Measurements from ENCODE around the gene CST9. TPM values are rescaled to one million over a fixed set of nuclear protein-coding genes. Genes with fewer than 3 reads are reported as not detected.

CST9 gene
- total and polyA plus RNA-seq, 2 of the 8 experiments (the other 6 are each of a cell fraction or from before 2014, with no cell fraction given) = 0.05 to 0.19 TPM

- no peak overlapping the region for H3K27ac ChIP-seq (ENCODE audit: low read depth, low read length)
- no peak overlapping the region for H4K91ac ChIP-seq (replicated peaks; ENCODE audit: insufficient read length, low read length)
- H4K20me1 ChIP-seq (replicated peaks in 1 of 2; ENCODE audit: control insufficient read depth in 1 of 2, insufficient read depth in 2 of 2, low read length in 2 of 2) = no peaks in the 10 kb centered on the region
- H3K4me3 ChIP-seq (ENCODE audit: extremely low read depth in 1 of 4, insufficient read depth in 2 of 4, low read depth in 3 of 4, low read length in 4 of 4) = no peak overlapping the region
- H3K14ac ChIP-seq (ENCODE audit: insufficient read length) = no peak overlapping the region
- FAIRE-seq (no peak), DNase-seq (ENCODE audit: low read depth in 1 of 2, low spot score in 2 of 2) (no peak)
- no peak overlapping the region for H4K8ac ChIP-seq (ENCODE audit: extremely low read depth, insufficient read depth, low read length)
- no peak overlapping the region for H3K4ac ChIP-seq (replicated peaks; ENCODE audit: insufficient read length, low read depth, low read length)
- H3K79me1 ChIP-seq (ENCODE audit: low read depth, low read length) = no peaks in the 10 kb centered on the region
- H3K18ac ChIP-seq (ENCODE audit: extremely low read depth, low read length) = no peak overlapping the region
- no peak overlapping the region for H3K56ac ChIP-seq (replicated peaks; ENCODE audit: insufficient read length, low read depth, low read length)
- no peak overlapping the region for H2BK120ac ChIP-seq (replicated peaks; ENCODE audit: low read depth, low read length)
- H3K4me1 ChIP-seq (replicated peaks in 1 of 4; ENCODE audit: control insufficient read depth in 3 of 4, insufficient read depth in 4 of 4, low read length in 3 of 4) = no peaks in the 10 kb centered on the region
- no peaks in the 10 kb centered on the region for H3K79me2 ChIP-seq (ENCODE audit: control insufficient read depth in 1 of 2, insufficient read depth in 2 of 2, low read length in 2 of 2)
- H2BK5ac ChIP-seq (ENCODE audit: low read depth, low read length) = no peak overlapping the region
- H2BK12ac ChIP-seq (ENCODE audit: low read depth, low read length) = no peak overlapping the region
- no peak overlapping the region for H3K4me2 ChIP-seq (ENCODE audit: insufficient read depth in 1 of 2, low read depth in 2 of 2, low read length in 2 of 2)
- no peak overlapping the region for H2AFZ ChIP-seq (ENCODE audit: low read length)
- no peak overlapping the region for H3K23ac ChIP-seq (ENCODE audit: insufficient read length)
- H3K27me3 ChIP-seq (replicated peaks in 1 of 4; ENCODE audit: control insufficient read depth in 3 of 4, extremely low read depth in 1 of 4, insufficient read depth in 3 of 4, low read length in 3 of 4) = no peaks in the 10 kb centered on the region
- ChIA-PET POLR2A (ENCODE audit: partially characterized antibody) (no interaction called here), CTCF (ENCODE audit: partially characterized antibody) (interaction anchor here (3.1 kb wide), 1 partner anchor 112 kb away, joined by 9 read pairs; no protein-coding TSS in a partner anchor)
- 90% methylated on average over 1 of the region's 1 CpG; no CpG with 5 or more reads in 1 of the 2 experiments for WGBS, 2 experiments (ENCODE audit: extremely low coverage in 1 of 2, insufficient coverage in 1 of 2, insufficient read length in 1 of 2, insufficient replicate concordance in 2 of 2, low coverage in 1 of 2, low lambda C conversion rate in 2 of 2, missing lambda C conversion rate in 1 of 2)
- no peak overlapping the region for H4K5ac ChIP-seq (ENCODE audit: insufficient read length, low read depth, low read length)
- no peak overlapping the region for H3K9ac ChIP-seq (replicated peaks in 1 of 4; ENCODE audit: extremely low read depth in 1 of 4, low read depth in 3 of 4, low read length in 3 of 4)
- no peak overlapping the region for H2BK20ac ChIP-seq (ENCODE audit: low read length)
- no peak overlapping the region for H2AK5ac ChIP-seq (ENCODE audit: low read depth, low read length)
- no peak overlapping the region for H2BK15ac ChIP-seq (ENCODE audit: low read length)
- no peaks in the 10 kb centered on the region for H3K23me2 ChIP-seq (ENCODE audit: low read depth, low read length)
- peaks cover 0 to 3% of the 10 kb centered on the region in 2 experiments; a peak in 1 of 4 replicates for H3K9me3 ChIP-seq (ENCODE audit: insufficient read depth in 2 of 2, low read depth in 1 of 2, low read length in 1 of 2)
- no peaks in the 10 kb centered on the region for H3K36me3 ChIP-seq (ENCODE audit: control insufficient read depth in 2 of 4, insufficient read depth in 4 of 4, low read length in 3 of 4)
- TF ChIP-seq ATF3 (IDR thresholded peaks at IDR 0.05; ENCODE audit: insufficient read depth, low read depth, low read length) (no peak), SP1 (IDR thresholded peaks at IDR 0.05; ENCODE audit: low read depth, low read length) (no peak), CHD1 (IDR thresholded peaks at IDR 0.05; ENCODE audit: low read depth, low read length) (no peak), SRF (IDR thresholded peaks at IDR 0.05; ENCODE audit: low read depth, low read length) (no peak), SIN3A (conservative IDR thresholded peaks at IDR 0.05 in 1 of 2, IDR thresholded peaks at IDR 0.05 in 1 of 2; ENCODE audit: low read depth in 1 of 2, low read length in 2 of 2) (no peak), POLR2A (IDR thresholded peaks at IDR 0.05; ENCODE audit: control extremely low read depth in 1 of 2, low read depth in 2 of 2, low read length in 2 of 2) (no peak), RXRA (IDR thresholded peaks at IDR 0.05; ENCODE audit: insufficient read depth, low read depth, low read length) (no peak), EP300 (IDR thresholded peaks at IDR 0.05; ENCODE audit: borderline replicate concordance in 1 of 2, low read depth in 2 of 2, low read length in 2 of 2) (no peak), EZH2 (IDR thresholded peaks at IDR 0.05; ENCODE audit: low read depth, low read length, severe bottlenecking) (no peak)
Measured at GRCh38 chr20:23554401-23554800, 51.3 kb downstream of the CST9 start.
